PC-3 (cell line): ENCODE results near the gene DYSF.

Experiments
- CTCF ChIP-seq: fragments of 300-600 bp; sonication (generic); conservative IDR thresholded peaks from 2 replicates; pipeline ENCODE4 v1.5.1; 2017; ENCODE audit warnings: antibody characterized with exemption, low read depth, mild to moderate bottlenecking, low read length
- EZH2phosphoT487 ChIP-seq: fragments of 300-600 bp; sonication (generic); IDR thresholded peaks from 2 replicates; pipeline ENCODE4 v1.6.1; 2018; ENCODE audit warnings: mild to moderate bottlenecking, antibody characterized with exemption, low read length, borderline replicate concordance

- TF ChIP-seq CTCF (no peak), EZH2phosphoT487 (no peak)
Measured at GRCh38 chr2:71631411-71631931, 178.1 kb downstream of the DYSF start.
